GM12891 (cell line): ENCODE data around the gene ANKRD44.

Source experiments
- POLR2AphosphoS5 ChIP-seq: IDR thresholded peaks from 2 replicates; pipeline ENCODE4 v1.6.1; 2011; ENCODE audit warnings: low read depth, low read length, control low read depth
- TAF1 ChIP-seq: IDR thresholded peaks from 2 replicates; pipeline ENCODE4 v1.6.1; 2011; ENCODE audit warnings: low read depth, low read length, control low read depth

DNA sequence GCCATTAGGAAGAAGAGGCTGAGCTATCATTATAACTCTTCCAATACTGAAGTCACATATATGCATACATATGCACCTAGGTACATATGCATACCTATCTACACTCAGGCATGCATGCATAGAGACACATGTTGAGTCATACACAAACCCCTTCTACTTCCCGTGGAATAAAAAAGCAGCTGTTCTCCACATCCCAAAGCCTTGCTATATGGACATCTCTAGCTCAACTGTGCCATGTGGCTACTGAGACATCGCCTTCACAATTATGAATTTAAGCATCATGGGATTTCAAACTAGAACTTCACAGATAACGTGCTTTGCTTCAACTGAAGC is 120.5 kb downstream of the ANKRD44 start:
- TF ChIP-seq POLR2AphosphoS5 (no peak), TAF1 (no peak)
